ENCODE data around the gene GPATCH8. TPM values are rescaled to one million over a fixed set of nuclear protein-coding genes. Genes with fewer than 3 reads are reported as not detected.

GPATCH8 gene
- polyA plus RNA-seq, 1 of the 3 experiments (the other 2 are of a cell fraction): 12.7 TPM

- ChIA-PET CTCF (no interaction called here), POLR2A (no interaction called here)
- Histone ChIP-seq H3K9ac (no peak overlapping the region), H3K4me2 (no peak overlapping the region), H2AFZ (ENCODE audit: low read depth) (no peak overlapping the region), H3K27me3 (ENCODE audit: insufficient read depth) (no peaks in the 10 kb centered on the region), H3F3A (replicated peaks; ENCODE audit: insufficient read depth) (peaks cover 12% of the 10 kb centered on the region), H3K9me2 (no peaks in the 10 kb centered on the region), H3K36me3 (replicated peaks in 1 of 2; ENCODE audit: control insufficient read depth in 1 of 2, insufficient read depth in 2 of 2, low read length in 1 of 2) (no peaks in the 10 kb centered on the region), H3K9me3 (no peaks in the 10 kb centered on the region), H3K4me1 (ENCODE audit: control insufficient read depth in 1 of 2, insufficient read depth in 2 of 2, low read depth in 1 of 2, low read length in 1 of 2) (peaks cover 10 to 20% of the 10 kb centered on the region in 2 experiments), H4K20me1 (ENCODE audit: insufficient read depth) (no peaks in the 10 kb centered on the region), H3K79me2 (ENCODE audit: insufficient read depth) (no peaks in the 10 kb centered on the region), H3K4me3 (ENCODE audit: low read depth in 2 of 2, low read length in 1 of 2) (no peak overlapping the region), H3K27ac (ENCODE audit: low read depth in 2 of 2, low read length in 1 of 2) (no peak overlapping the region)
- WGBS (ENCODE audit: low lambda C conversion rate): 84% methylated on average over 9 of the region's 9 CpGs
- DNase-seq: no peak
- TF ChIP-seq SIN3A (IDR thresholded peaks at IDR 0.05; ENCODE audit: borderline replicate concordance, low read depth, low read length) (no peak), NRF1 (IDR thresholded peaks at IDR 0.05; ENCODE audit: low read depth, low read length) (no peak), RXRA (IDR thresholded peaks at IDR 0.05; ENCODE audit: borderline replicate concordance, low read depth) (no peak), TAF1 (IDR thresholded peaks at IDR 0.05; ENCODE audit: borderline replicate concordance, low read depth, low read length) (no peak), MXI1 (IDR thresholded peaks at IDR 0.05; ENCODE audit: low read depth, low read length) (no peak), YY1 (IDR thresholded peaks at IDR 0.05; ENCODE audit: low read depth) (no peak), POLR2AphosphoS5 (IDR thresholded peaks at IDR 0.05; ENCODE audit: low read depth, low read length) (no peak), EP300 (IDR thresholded peaks at IDR 0.05; ENCODE audit: borderline replicate concordance in 1 of 2, low read depth in 1 of 2, low read length in 1 of 2) (no peak), RAD21 (IDR thresholded peaks at IDR 0.05; ENCODE audit: low read length) (no peak)
- TF ChIP-seq, protein P1, sequence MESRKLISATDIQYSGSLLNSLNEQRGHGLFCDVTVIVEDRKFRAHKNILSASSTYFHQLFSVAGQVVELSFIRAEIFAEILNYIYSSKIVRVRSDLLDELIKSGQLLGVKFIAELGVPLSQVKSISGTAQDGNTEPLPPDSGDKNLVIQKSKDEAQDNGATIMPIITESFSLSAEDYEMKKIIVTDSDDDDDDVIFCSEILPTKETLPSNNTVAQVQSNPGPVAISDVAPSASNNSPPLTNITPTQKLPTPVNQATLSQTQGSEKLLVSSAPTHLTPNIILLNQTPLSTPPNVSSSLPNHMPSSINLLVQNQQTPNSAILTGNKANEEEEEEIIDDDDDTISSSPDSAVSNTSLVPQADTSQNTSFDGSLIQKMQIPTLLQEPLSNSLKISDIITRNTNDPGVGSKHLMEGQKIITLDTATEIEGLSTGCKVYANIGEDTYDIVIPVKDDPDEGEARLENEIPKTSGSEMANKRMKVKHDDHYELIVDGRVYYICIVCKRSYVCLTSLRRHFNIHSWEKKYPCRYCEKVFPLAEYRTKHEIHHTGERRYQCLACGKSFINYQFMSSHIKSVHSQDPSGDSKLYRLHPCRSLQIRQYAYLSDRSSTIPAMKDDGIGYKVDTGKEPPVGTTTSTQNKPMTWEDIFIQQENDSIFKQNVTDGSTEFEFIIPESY (IDR thresholded peaks at IDR 0.05; ENCODE audit: borderline replicate concordance, low read depth): no peak
Observed at GRCh38 chr17:44552361-44552760, 49.2 kb upstream of the GPATCH8 start.

DNA sequence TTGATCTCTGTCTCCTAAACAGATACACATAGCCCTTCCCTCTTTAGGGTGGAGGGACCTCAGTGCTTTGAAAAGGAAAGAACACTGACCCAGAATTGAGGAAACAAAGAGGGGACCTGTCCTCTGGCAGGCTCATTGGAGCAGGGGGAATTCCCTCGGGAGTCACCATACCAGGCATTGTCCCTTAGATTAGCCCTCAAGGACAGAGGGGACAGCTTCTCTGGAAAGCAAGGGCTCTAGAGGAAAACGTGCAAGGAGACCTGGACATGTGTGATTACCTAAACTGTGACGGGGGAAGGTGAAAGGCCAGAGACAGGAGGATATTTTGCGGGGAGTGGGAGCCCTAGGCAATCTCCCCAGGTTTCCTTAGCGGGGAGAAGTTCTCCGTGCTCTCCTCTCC, 46.5 kb upstream of the GPATCH8 start:
- Histone ChIP-seq H3K4me2 (no peak overlapping the region), H3F3A (replicated peaks; ENCODE audit: insufficient read depth) (peaks cover 23% of the 10 kb centered on the region), H3K27me3 (ENCODE audit: insufficient read depth) (no peaks in the 10 kb centered on the region), H3K4me1 (ENCODE audit: control insufficient read depth in 1 of 2, insufficient read depth in 2 of 2, low read depth in 1 of 2, low read length in 1 of 2) (peaks cover 0 to 34% of the 10 kb centered on the region in 2 experiments; a peak in 2 of 4 replicates), H3K4me3 (ENCODE audit: low read depth in 2 of 2, low read length in 1 of 2) (no peak overlapping the region), H3K9ac (no peak overlapping the region), H3K9me2 (no peaks in the 10 kb centered on the region), H4K20me1 (ENCODE audit: insufficient read depth) (no peaks in the 10 kb centered on the region), H2AFZ (ENCODE audit: low read depth) (no peak overlapping the region), H3K27ac (ENCODE audit: low read depth in 2 of 2, low read length in 1 of 2) (no peak overlapping the region), H3K36me3 (replicated peaks in 1 of 2; ENCODE audit: control insufficient read depth in 1 of 2, insufficient read depth in 2 of 2, low read length in 1 of 2) (no peaks in the 10 kb centered on the region), H3K9me3 (no peaks in the 10 kb centered on the region), H3K79me2 (ENCODE audit: insufficient read depth) (no peaks in the 10 kb centered on the region)
- CTCF ChIA-PET: interaction anchor here (1.3 to 1.7 kb wide), 2 partner anchors 10 to 16 kb away, joined by 3 to 4 read pairs; no protein-coding TSS in a partner anchor
- POLR2A ChIA-PET: no interaction called here
- DNase-seq: no peak
- 84% methylated on average over 6 of the region's 6 CpGs for WGBS (ENCODE audit: low lambda C conversion rate)
- TF ChIP-seq GATA2 (CRISPR knock-in tag; IDR thresholded peaks at IDR 0.05) (no peak), MEF2A (IDR thresholded peaks at IDR 0.05; ENCODE audit: borderline replicate concordance, low read depth) (no peak), USF1 (IDR thresholded peaks at IDR 0.05; ENCODE audit: borderline replicate concordance, low read depth) (no peak), RXRA (IDR thresholded peaks at IDR 0.05; ENCODE audit: borderline replicate concordance, low read depth) (no peak), NFIC (IDR thresholded peaks at IDR 0.05; ENCODE audit: borderline replicate concordance) (no peak), ELF1 (IDR thresholded peaks at IDR 0.05) (no peak)
- TF ChIP-seq, protein P2, sequence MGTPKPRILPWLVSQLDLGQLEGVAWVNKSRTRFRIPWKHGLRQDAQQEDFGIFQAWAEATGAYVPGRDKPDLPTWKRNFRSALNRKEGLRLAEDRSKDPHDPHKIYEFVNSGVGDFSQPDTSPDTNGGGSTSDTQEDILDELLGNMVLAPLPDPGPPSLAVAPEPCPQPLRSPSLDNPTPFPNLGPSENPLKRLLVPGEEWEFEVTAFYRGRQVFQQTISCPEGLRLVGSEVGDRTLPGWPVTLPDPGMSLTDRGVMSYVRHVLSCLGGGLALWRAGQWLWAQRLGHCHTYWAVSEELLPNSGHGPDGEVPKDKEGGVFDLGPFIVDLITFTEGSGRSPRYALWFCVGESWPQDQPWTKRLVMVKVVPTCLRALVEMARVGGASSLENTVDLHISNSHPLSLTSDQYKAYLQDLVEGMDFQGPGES (IDR thresholded peaks at IDR 0.05; ENCODE audit: low read depth, low read length): no peak
- TF ChIP-seq, protein P3, sequence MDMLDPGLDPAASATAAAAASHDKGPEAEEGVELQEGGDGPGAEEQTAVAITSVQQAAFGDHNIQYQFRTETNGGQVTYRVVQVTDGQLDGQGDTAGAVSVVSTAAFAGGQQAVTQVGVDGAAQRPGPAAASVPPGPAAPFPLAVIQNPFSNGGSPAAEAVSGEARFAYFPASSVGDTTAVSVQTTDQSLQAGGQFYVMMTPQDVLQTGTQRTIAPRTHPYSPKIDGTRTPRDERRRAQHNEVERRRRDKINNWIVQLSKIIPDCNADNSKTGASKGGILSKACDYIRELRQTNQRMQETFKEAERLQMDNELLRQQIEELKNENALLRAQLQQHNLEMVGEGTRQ (IDR thresholded peaks at IDR 0.05; ENCODE audit: borderline replicate concordance, low read depth, low read length): no peak
